Transverse colon (tissue), 4 donors: ENCODE results near the gene GRIN2C. TPM values are rescaled to one million over a fixed set of nuclear protein-coding genes. Genes with fewer than 3 reads are reported as not detected.

ENCODE experiments used
- DNase-seq: peaks from one replicate; pipeline ENCODE4 v3.0.0-alpha.2; 2019
- H3K27ac ChIP-seq, 4 donors: fragments of 200-600 bp; sonication (generic); 2 replicates each; pipeline ENCODE4 v1.5.1; 2016 to 2018; ENCODE audit warnings: inconsistent platforms in 4 of 4
- H3K27me3 ChIP-seq: fragments of 200-600 bp; sonication (generic); 2 replicates; pipeline ENCODE4 v1.5.1; 2017; ENCODE audit warnings: inconsistent platforms
- H3K36me3 ChIP-seq, 4 donors: fragments of 200-600 bp; sonication (generic); 2 replicates each; pipeline ENCODE4 v1.5.1; 2017 to 2019; ENCODE audit warnings: inconsistent platforms in 4 of 4
- H3K4me1 ChIP-seq, 4 donors: fragments of 200-600 bp; sonication (generic); 2 replicates each; pipeline ENCODE4 v1.5.1; 2017 to 2020; ENCODE audit warnings: inconsistent platforms in 4 of 4
- H3K4me3 ChIP-seq, 4 donors: fragments of 200-600 bp; sonication (generic); 1 replicate in 1 of 4; 2 replicates in 3 of 4; pipeline versions ENCODE4 v1.5.1 to v1.6.1; 2017 to 2019; ENCODE audit warnings: inconsistent platforms in 4 of 4
- H3K9me3 ChIP-seq, 2 donors: fragments of 200-600 bp; sonication (generic); 2 replicates each; pipeline ENCODE4 v1.5.1; 2017 to 2019; ENCODE audit warnings: inconsistent platforms in 2 of 2
- EP300 ChIP-seq: sonication (generic); formaldehyde crosslinking; IDR thresholded peaks from one replicate; pipeline ENCODE4 v1.6.1; 2017; ENCODE audit warnings: antibody characterized with exemption, low read depth
- POLR2A ChIP-seq: fragments of 450-650 bp; IDR thresholded peaks from one replicate; pipeline ENCODE4 v1.6.1; 2016; ENCODE audit warnings: antibody characterized with exemption, mild to moderate bottlenecking, moderate library complexity
- POLR2AphosphoS5 ChIP-seq, 3 donors: sonication (generic); formaldehyde crosslinking; IDR thresholded peaks; one replicate each; pipeline ENCODE4 v1.6.1; 2016; ENCODE audit warnings: antibody characterized with exemption in 3 of 3
- WGBS, 2 donors: methylation state at CpG; one replicate each; pipeline ENCODE4 v1.1.5; 2018; ENCODE audit warnings: low coverage in 1 of 2; 5-methylcytosine and 5-hydroxymethylcytosine counted together
- in situ Hi-C, 4 donors: fragments of 200-750 bp; cut with MboI; loops; one replicate each; pipeline versions ENCODE4 v1.15.0 to v1.15.1; 2017; ENCODE audit warnings: low sequenced_read_pairs in 3 of 4, low pct_ligation_motif_present in 1 of 4, low pct_unique_long_range_greater_than_20kb in 1 of 4
- intact Hi-C: fragments of 100-400 bp; cut with DNase I; formaldehyde crosslinking; loops from one replicate; pipeline ENCODE4 v1.15.1; 2023; ENCODE audit warnings: low total_unique reads
- total RNA-seq, 4 donors: library from RNA; depleted of rRNA; stranded (reverse); fragments of >200 nt; gene quantifications; one replicate each; pipeline ENCODE4 v1.1.0, GENCODE V29; 2016
- TF ChIP-seq, protein P1 (sequence below), 5 experiments: fragments of 200-600 bp in 3 of 5; fragments of 450-650 bp in 2 of 5; sonication (generic) in 3 of 5; IDR thresholded peaks; 1 replicate in 2 of 5; 2 replicates in 3 of 5; pipeline ENCODE4 v1.5.1; 2016 to 2017; ENCODE audit warnings: antibody characterized with exemption in 5 of 5, inconsistent platforms in 3 of 5, mild to moderate bottlenecking in 2 of 5, moderate library complexity in 1 of 5

The GRIN2C gene
- total RNA-seq, 4 donors from 2014 or later: 0.27 to 0.40 TPM; not detected in 2

GRCh38 chr17:74819801-74820436 lies 39.8 kb downstream of the GRIN2C start:
- Histone ChIP-seq H3K4me3 (no peak overlapping the region), H3K36me3 (no peaks in the 10 kb centered on the region), H3K9me3 (no peaks in the 10 kb centered on the region), H3K27ac (no peak overlapping the region), H3K4me1 (no peaks in the 10 kb centered on the region), H3K27me3 (no peaks in the 10 kb centered on the region)
- TF ChIP-seq POLR2AphosphoS5 (IDR thresholded peaks at IDR 0.05) (no peak), POLR2A (no peak), EP300 (no peak)
- TF ChIP-seq, protein P1, sequence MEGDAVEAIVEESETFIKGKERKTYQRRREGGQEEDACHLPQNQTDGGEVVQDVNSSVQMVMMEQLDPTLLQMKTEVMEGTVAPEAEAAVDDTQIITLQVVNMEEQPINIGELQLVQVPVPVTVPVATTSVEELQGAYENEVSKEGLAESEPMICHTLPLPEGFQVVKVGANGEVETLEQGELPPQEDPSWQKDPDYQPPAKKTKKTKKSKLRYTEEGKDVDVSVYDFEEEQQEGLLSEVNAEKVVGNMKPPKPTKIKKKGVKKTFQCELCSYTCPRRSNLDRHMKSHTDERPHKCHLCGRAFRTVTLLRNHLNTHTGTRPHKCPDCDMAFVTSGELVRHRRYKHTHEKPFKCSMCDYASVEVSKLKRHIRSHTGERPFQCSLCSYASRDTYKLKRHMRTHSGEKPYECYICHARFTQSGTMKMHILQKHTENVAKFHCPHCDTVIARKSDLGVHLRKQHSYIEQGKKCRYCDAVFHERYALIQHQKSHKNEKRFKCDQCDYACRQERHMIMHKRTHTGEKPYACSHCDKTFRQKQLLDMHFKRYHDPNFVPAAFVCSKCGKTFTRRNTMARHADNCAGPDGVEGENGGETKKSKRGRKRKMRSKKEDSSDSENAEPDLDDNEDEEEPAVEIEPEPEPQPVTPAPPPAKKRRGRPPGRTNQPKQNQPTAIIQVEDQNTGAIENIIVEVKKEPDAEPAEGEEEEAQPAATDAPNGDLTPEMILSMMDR (IDR thresholded peaks at IDR 0.05): no peak
- no peak for DNase-seq
- intact Hi-C loops: no loop called here
- in situ Hi-C loops: no loop called here
- WGBS, 2 donors: 89 to 93% methylated on average over 3 to 16 of the region's 16 CpGs

- in situ Hi-C loops (no loop called here), intact Hi-C loops (no loop called here)
- no peaks in the 10 kb centered on the region for H3K4me1 ChIP-seq
- H3K27ac ChIP-seq: no peak overlapping the region
- H3K27me3 ChIP-seq: no peaks in the 10 kb centered on the region
- WGBS, 2 donors: 95% methylated on average over 15 of the region's 16 CpGs; no CpG with 5 or more reads in 1 of the 2 donors
- H3K9me3 ChIP-seq: no peaks in the 10 kb centered on the region
- no peak overlapping the region for H3K4me3 ChIP-seq
- TF ChIP-seq POLR2AphosphoS5 (IDR thresholded peaks at IDR 0.05) (no peak), POLR2A (no peak), EP300 (no peak)
- H3K36me3 ChIP-seq: no peaks in the 10 kb centered on the region
- no peak for DNase-seq
Observed at GRCh38 chr17:74818291-74818938, 41.3 kb downstream of the GRIN2C start.

- in situ Hi-C loops (no loop called here), intact Hi-C loops (no loop called here)
- H3K4me3 ChIP-seq: no peak overlapping the region
- no peaks in the 10 kb centered on the region for H3K27me3 ChIP-seq
- no peaks in the 10 kb centered on the region for H3K4me1 ChIP-seq
- 95% methylated on average over 17 of the region's 18 CpGs; no CpG with 5 or more reads in 1 of the 2 donors for WGBS, 2 donors
- H3K27ac ChIP-seq: no peak overlapping the region
- TF ChIP-seq, protein P1 (IDR thresholded peaks at IDR 0.05): no peak
- TF ChIP-seq EP300: no peak
- no peak for TF ChIP-seq POLR2AphosphoS5 (IDR thresholded peaks at IDR 0.05)
- TF ChIP-seq POLR2A: no peak
- no peaks in the 10 kb centered on the region for H3K36me3 ChIP-seq
- DNase-seq: no peak
- H3K9me3 ChIP-seq: no peaks in the 10 kb centered on the region
Observed at GRCh38 chr17:74816905-74817620, 42.6 kb downstream of the GRIN2C start.

DNA sequence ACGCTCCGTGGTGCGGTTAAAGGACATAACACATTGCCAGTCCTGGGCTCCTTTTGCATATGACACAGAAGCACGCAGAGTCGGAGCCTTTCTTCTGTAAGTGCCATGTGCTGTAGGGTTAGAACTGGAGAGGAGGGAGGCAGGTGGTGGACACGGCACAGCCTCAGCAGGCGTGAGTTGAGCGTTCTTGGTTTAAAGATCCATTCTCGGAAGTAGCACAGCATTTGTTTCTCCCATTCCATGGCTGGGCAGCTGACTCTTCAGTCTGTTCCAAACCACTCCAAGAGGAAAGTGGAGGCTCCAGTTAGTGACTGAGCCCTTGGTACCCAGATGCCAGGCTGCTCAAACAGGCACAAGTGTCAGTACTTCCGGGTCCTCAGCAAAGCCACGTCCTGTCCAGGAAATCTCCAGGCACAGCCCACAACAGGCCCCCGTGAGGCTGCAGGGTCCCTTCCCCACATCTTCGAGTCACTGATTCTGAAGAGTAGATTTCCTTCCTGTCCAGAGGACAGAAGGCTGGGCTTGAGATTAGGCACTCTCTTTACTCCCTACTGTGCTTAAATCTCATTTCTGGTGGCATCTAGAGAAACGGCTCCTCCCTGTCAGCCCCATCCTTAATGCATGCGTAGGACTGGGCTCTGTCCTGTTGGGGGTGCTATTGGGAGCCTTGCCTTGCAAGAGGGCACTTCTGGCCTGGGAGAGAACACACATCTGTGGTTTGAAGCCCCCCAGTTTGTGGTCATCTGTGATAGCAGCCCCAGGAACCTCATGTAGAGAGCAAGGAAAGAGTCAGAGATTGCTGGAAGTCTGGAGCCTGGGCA lies 43.9 kb downstream of the GRIN2C start:
- Histone ChIP-seq H3K36me3 (no peaks in the 10 kb centered on the region), H3K27ac (no peak overlapping the region), H3K9me3 (no peaks in the 10 kb centered on the region), H3K4me3 (no peak overlapping the region), H3K27me3 (no peaks in the 10 kb centered on the region), H3K4me1 (no peaks in the 10 kb centered on the region)
- in situ Hi-C loops: no loop called here
- intact Hi-C loops: no loop called here
- TF ChIP-seq POLR2AphosphoS5 (IDR thresholded peaks at IDR 0.05) (no peak), POLR2A (no peak), EP300 (no peak)
- TF ChIP-seq, protein P1 (IDR thresholded peaks at IDR 0.05): no peak
- DNase-seq: no peak
- WGBS, 2 donors: 87% methylated on average over 15 of the region's 15 CpGs; no CpG with 5 or more reads in 1 of the 2 donors
